Pancreas (tissue), 10 donors: ENCODE results near the gene ANO10. TPM values are rescaled to one million over a fixed set of nuclear protein-coding genes. Genes with fewer than 3 reads are reported as not detected.
A peak's percentile ranks its signal among the peaks of the same experiment; 100 is the strongest.

Source experiments
- ATAC-seq, 4 donors: fragments of 200-7000 bp; cut with Tn5 transposase; one replicate each; pipeline versions ENCODE4 v1.8.0 to v1.9.1; 2020; ENCODE audit warnings: mild to moderate bottlenecking in 4 of 4, moderate library complexity in 4 of 4
- DNase-seq, 6 donors: peaks; one replicate each; pipeline ENCODE4 v3.0.0-alpha.2; 2020
- FAIRE-seq: peaks from 2 replicates; lab custom pipeline; 2012; peaks lifted over from hg19 to GRCh38; lab: Jason Lieb, UNC
- H3K27ac ChIP-seq, 4 donors: fragments of 200-600 bp; sonication (generic); 1 replicate in 3 of 4; 2 replicates in 1 of 4; pipeline versions ENCODE4 v1.5.0 to v1.8.0; 2020
- H3K27me3 ChIP-seq, 4 donors: fragments of 200-600 bp; one replicate each; pipeline ENCODE4 v1.8.0; 2021
- H3K36me3 ChIP-seq, 3 donors: fragments of 200-600 bp; sonication (generic) in 1 of 3; one replicate each; pipeline versions ENCODE4 v1.5.0 to v1.8.0; 2020 to 2021
- H3K4me1 ChIP-seq, 3 donors: fragments of 200-600 bp; one replicate each; pipeline ENCODE4 v1.8.0; 2021
- H3K4me3 ChIP-seq, 4 donors: fragments of 200-600 bp; sonication (generic) in 2 of 4; one replicate each; pipeline versions ENCODE4 v1.5.0 to v1.8.0; 2020 to 2021
- H3K9me3 ChIP-seq, 4 donors: fragments of 200-600 bp; one replicate each; pipeline ENCODE4 v1.8.0; 2021
- CTCF ChIP-seq, 4 donors: fragments of 200-600 bp; sonication (generic) in 3 of 4; IDR thresholded peaks; one replicate each; pipeline versions ENCODE4 v1.5.0 to v1.8.0; 2021; ENCODE audit warnings: antibody characterized with exemption in 4 of 4
- WGBS, 2 donors: extraction: QIAGEN DNeasy Blood & Tissue Kit; methylation state at CpG; one replicate each; pipeline ENCODE4 v1.1.7; 2013; 5-methylcytosine and 5-hydroxymethylcytosine counted together
- intact Hi-C, 3 donors: fragments of 100-400 bp; cut with DNase I; formaldehyde crosslinking; loops; one replicate each; pipeline versions ENCODE4 v1.11.1 to v1.14.2; 2022
- polyA plus RNA-seq, 2 donors: library from polyadenylated mRNA; stranded (reverse); fragments of 200-250 nt; gene quantifications; one replicate each; pipeline ENCODE4 v1.2.3, GENCODE V29; 2013
- total RNA-seq, 6 donors: library from RNA; stranded (reverse); fragmentation: NEBNext Ultra II Directional in 4 of 6; extraction: Animal tissue kit (Norgen Biotek cat#: 25700) in 4 of 6; gene quantifications; one replicate each; pipeline versions ENCODE4 v1.2.1 to v1.2.4, GENCODE V29; 2021 to 2023
- donor health status: healthy with polysubstance abuse.
- donor health status: DM: no; HTN: no; CAD: no; lungs with moderate emphysema.
- donor health status: DM: no; HTN: no; CAD: no.
- donor health status: control.
- donor health status: control.
- donor health status: Bipolar disorder and iron deficiency.
- donor health status: DM: yes; HTN: yes; CAD: no.
- donor health status: DM: no; HTN: no; CAD: no.
- donor health status: DM: no; HTN: no; CAD: no.
- donor health status: DM: yes; HTN: yes; CAD: no.

Gene ANO10
- total and polyA plus RNA-seq, 8 donors, result 7.2 to 17.6 (median 10.1) TPM

GRCh38 chr3:43334976-43335375 is 286.8 kb downstream of the ANO10 start:
- no peak overlapping the region for H3K27ac ChIP-seq
- intact Hi-C loops, result no loop called here
- H3K36me3 ChIP-seq, result peaks cover 0 to 27% (median 3%) of the 10 kb centered on the region in 3 donors
- H3K4me1 ChIP-seq, result no peaks in the 10 kb centered on the region
- DNase-seq (no peak), FAIRE-seq (peak; percentile 34), ATAC-seq (no peak)
- no peaks in the 10 kb centered on the region for H3K27me3 ChIP-seq
- H3K4me3 ChIP-seq, result no peak overlapping the region
- TF ChIP-seq CTCF (IDR thresholded peaks at IDR 0.05), result no peak
- WGBS, 2 donors, result 98 to 100% methylated on average over 1 of the region's 1 CpG
- peaks cover 0 to 6% (median 2%) of the 10 kb centered on the region in 4 donors for H3K9me3 ChIP-seq

DNA sequence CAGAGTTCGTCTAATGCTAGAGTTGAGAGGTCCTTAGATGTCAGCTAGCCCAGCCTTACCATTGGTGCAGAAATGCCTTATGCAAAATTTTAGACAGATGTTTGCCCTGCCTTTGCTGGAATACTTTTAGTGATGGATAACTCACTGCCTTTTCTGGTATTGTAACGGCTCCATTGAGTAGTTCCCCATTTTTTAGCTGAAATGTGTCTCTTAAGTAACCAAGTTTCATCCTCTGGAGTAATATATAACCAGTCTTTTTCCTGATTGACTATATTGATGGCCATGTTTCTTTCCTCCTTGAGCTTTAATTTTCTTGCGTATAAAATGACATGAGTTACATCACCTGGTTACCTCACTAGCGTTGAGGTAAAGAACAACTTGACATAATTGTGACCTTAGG is 290.4 kb downstream of the ANO10 start:
- Histone ChIP-seq H3K27me3 (no peaks in the 10 kb centered on the region), H3K9me3 (no peaks in the 10 kb centered on the region), H3K27ac (no peak overlapping the region), H3K4me3 (no peak overlapping the region), H3K36me3 (peaks cover 0 to 16% (median 0%) of the 10 kb centered on the region in 3 donors), H3K4me1 (peaks cover 11 to 15% (median 14%) of the 10 kb centered on the region in 3 donors)
- DNase-seq (no peak), FAIRE-seq (no peak), ATAC-seq (no peak)
- intact Hi-C loops, result no loop called here
- TF ChIP-seq CTCF (IDR thresholded peaks at IDR 0.05), result no peak
- WGBS, 2 donors, result 84 to 88% methylated on average over 4 of the region's 4 CpGs

- Histone ChIP-seq H3K36me3 (peaks cover 0 to 16% (median 0%) of the 10 kb centered on the region in 3 donors), H3K27me3 (no peaks in the 10 kb centered on the region), H3K9me3 (no peaks in the 10 kb centered on the region), H3K4me3 (no peak overlapping the region), H3K4me1 (peaks cover 13 to 19% (median 18%) of the 10 kb centered on the region in 3 donors), H3K27ac (no peak overlapping the region)
- FAIRE-seq, result no peak
- no peak for ATAC-seq
- DNase-seq, result no peak
- intact Hi-C loops, result no loop called here
- no peak for TF ChIP-seq CTCF (IDR thresholded peaks at IDR 0.05)
- 61 to 72% methylated on average over 1 of the region's 1 CpG for WGBS, 2 donors
Observed at GRCh38 chr3:43330981-43331380, 290.8 kb downstream of the ANO10 start.

DNA sequence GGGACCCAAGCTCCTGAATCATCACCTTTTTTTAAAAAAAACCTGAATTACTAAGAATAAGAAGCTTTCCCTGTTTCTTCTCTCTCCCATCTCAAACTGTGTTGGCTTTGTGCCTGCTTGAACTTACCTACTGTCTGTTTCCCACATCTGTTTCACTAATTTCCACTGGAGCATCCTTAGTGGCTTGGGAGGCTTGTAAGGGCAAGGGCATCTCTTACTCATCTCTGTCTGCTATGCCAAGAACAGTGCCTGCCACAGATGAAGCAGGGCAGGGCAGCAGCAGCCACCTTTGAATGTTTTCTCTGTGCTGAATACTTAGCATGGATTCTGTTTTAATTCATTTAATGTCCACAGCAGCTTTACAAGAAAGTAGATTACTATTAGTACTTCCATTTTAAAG is 293.2 kb downstream of the ANO10 start:
- FAIRE-seq, result no peak
- no peak for DNase-seq
- H3K27ac ChIP-seq, result no peak overlapping the region
- no peak for TF ChIP-seq CTCF (IDR thresholded peaks at IDR 0.05)
- no peak overlapping the region for H3K4me3 ChIP-seq
- no peak for ATAC-seq
- intact Hi-C loops, result no loop called here
- peaks cover 22 to 36% (median 25%) of the 10 kb centered on the region in 3 donors for H3K4me1 ChIP-seq
- no peaks in the 10 kb centered on the region for H3K27me3 ChIP-seq
- no peaks in the 10 kb centered on the region for H3K36me3 ChIP-seq
- H3K9me3 ChIP-seq, result no peaks in the 10 kb centered on the region

DNA sequence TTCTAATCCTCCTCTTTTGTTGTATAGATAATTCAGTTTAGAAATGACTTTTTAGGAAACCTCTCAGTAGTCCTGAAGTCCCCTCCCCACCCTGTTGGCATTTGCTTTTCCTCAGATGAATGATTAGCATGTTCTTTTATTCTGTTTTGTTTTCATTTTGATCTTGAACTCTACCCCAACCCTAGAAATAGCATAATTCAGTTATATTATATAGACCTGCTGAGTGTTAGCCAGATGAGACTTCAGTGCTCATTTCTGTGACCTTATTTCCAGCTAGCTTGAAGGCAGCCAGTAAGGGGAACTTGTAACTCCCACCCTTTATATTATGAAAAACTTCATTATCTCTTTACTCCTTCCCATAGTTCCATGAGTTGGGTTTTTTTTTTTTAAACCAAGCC is 294.2 kb downstream of the ANO10 start:
- peaks cover 22 to 36% (median 25%) of the 10 kb centered on the region in 3 donors for H3K4me1 ChIP-seq
- ATAC-seq (peak in 2 of 4 donors; percentile 33 to 38), FAIRE-seq (no peak), DNase-seq (no peak)
- no peaks in the 10 kb centered on the region for H3K36me3 ChIP-seq
- H3K9me3 ChIP-seq, result no peaks in the 10 kb centered on the region
- H3K27ac ChIP-seq, result peak overlapping the region in 2 of 4 donors; percentile 44 to 51
- intact Hi-C loops, result no loop called here
- no peak overlapping the region for H3K4me3 ChIP-seq
- H3K27me3 ChIP-seq, result no peaks in the 10 kb centered on the region
- TF ChIP-seq CTCF (IDR thresholded peaks at IDR 0.05), result no peak
